GM19463 (cell line): ENCODE data around the gene MRPL18.

Experiments used
- ATAC-seq: cut with Tn5 transposase; IDR thresholded peaks from one replicate; pipeline ENCODE4 v1.9.1; 2021; ENCODE audit warnings: mild to moderate bottlenecking, moderate library complexity; ENCODE audit not compliant: unreplicated experiment

Gene MRPL18

GRCh38 chr6:159837511-159837910, 47.2 kb downstream of the MRPL18 start:
- ATAC-seq = no peak

DNA sequence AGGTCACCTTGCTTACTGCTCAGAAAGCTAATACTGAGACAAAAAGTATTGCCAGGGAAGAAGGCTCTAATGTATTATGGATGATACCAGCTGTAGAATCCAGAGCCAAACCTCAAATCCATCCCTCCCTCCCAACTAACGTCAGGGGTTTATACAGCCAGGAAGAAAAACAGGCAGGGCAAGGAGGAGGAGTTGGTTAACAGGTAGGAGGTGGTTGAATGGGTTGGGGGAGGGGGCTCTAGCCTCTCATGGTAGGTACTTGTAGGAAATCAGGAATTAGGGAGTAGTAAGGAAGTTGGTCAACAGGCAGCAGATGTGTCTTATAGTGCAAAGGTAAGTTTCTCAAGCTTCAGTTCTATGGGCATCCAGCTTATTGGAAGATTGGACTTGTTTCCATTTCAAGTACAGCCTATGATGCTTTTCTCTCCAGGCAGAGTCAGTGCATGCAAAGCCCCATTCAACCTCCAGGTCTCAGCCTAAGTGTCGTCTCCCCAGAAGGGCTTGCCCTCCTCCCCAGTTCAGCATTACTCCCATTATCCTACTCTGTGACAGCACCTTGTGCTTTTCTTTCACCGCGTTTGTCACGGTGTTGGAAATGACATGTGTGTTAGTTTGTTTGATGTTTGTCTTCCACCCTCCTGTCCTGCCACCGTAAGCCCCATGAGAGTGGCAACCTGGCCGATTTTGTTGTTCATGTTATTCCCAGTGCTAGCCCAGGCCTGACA, 47.9 kb downstream of the MRPL18 start:
- ATAC-seq = no peak

DNA sequence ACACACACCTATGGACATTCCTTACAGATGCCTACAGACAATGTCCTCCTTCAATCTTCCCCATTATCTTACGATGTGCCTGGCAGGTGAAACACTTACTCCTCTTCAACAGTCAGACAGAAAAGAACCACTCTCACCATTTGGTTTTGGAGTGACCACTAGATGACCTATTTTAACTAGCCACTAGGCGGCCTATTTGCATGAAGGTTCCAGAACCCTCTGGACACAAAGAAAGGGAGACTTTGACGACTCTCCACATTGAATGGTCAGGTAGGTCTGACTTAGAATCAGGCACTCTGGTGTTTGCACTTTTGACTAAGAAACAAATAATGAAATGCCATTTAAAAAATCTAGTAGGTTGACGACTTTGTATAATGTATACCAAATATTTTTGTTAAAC, 51.8 kb downstream of the MRPL18 start:
- ATAC-seq = no peak

GRCh38 chr6:159844737-159845645, 54.7 kb downstream of the MRPL18 start:
- no peak for ATAC-seq
